GM19238 (cell line): ENCODE results near the gene MAB21L4.

Source experiments
- DNase-seq: peaks from one replicate; pipeline ENCODE4 v3.0.0; 2011; ENCODE audit warnings: low spot score; ENCODE audit not compliant: insufficient read length

The MAB21L4 gene

GRCh38 chr2:240912878-240913809 is 17.2 kb upstream of the MAB21L4 start:
- no peak for DNase-seq

- no peak for DNase-seq
These were observed 15.8 kb upstream of the MAB21L4 start for GRCh38 chr2:240911641-240912265.

GRCh38 chr2:240909216-240909974 is 13.4 kb upstream of the MAB21L4 start:
- DNase-seq: no peak

GRCh38 chr2:240906911-240907590 is 11.1 kb upstream of the MAB21L4 start:
- no peak for DNase-seq

- DNase-seq: no peak
These were observed 10.4 kb upstream of the MAB21L4 start, which contains the start of gene CROCC2 for GRCh38 chr2:240906141-240906910. Gene CROCC2 (plus strand): TSS chr2:240906336. CDS start chr2:240906514, 178 bp downstream.

- no peak for DNase-seq
These were observed 9.3 kb upstream of the MAB21L4 start for GRCh38 chr2:240905176-240905781.

GRCh38 chr2:240904216-240905175 is 8.5 kb upstream of the MAB21L4 start:
- no peak for DNase-seq

- no peak for DNase-seq
These were observed 7.5 kb upstream of the MAB21L4 start for GRCh38 chr2:240903191-240904060.

GRCh38 chr2:240902615-240903041 is 6.7 kb upstream of the MAB21L4 start:
- no peak for DNase-seq

GRCh38 chr2:240901986-240902614 is 6.1 kb upstream of the MAB21L4 start:
- DNase-seq: no peak

- DNase-seq: no peak
These were observed 4.3 kb upstream of the MAB21L4 start for GRCh38 chr2:240900141-240900860.

GRCh38 chr2:240899468-240899865 is 3.5 kb upstream of the MAB21L4 start:
- no peak for DNase-seq

- no peak for DNase-seq
These were observed 2.9 kb upstream of the MAB21L4 start for GRCh38 chr2:240898731-240899467.

GRCh38 chr2:240898108-240898730 is 2.3 kb upstream of the MAB21L4 start:
- DNase-seq: no peak

- DNase-seq: no peak
These were observed 1.1 kb upstream of the MAB21L4 start for GRCh38 chr2:240896871-240897692.
